Stimulated activated CD4-positive, alpha-beta T cell treated with anti-CD3 and anti-CD28 coated beads, TNF-alpha, amount 100 ng/mL, for 1 hour (primary cell): ENCODE results near the gene LRRC19.

Experiments used
- DNase-seq, 3 donors: peaks; one replicate each; pipeline ENCODE4 v3.0.0-alpha.2; 2020; ENCODE audit warnings: low read depth in 3 of 3, low spot score in 1 of 3

The LRRC19 gene

DNA sequence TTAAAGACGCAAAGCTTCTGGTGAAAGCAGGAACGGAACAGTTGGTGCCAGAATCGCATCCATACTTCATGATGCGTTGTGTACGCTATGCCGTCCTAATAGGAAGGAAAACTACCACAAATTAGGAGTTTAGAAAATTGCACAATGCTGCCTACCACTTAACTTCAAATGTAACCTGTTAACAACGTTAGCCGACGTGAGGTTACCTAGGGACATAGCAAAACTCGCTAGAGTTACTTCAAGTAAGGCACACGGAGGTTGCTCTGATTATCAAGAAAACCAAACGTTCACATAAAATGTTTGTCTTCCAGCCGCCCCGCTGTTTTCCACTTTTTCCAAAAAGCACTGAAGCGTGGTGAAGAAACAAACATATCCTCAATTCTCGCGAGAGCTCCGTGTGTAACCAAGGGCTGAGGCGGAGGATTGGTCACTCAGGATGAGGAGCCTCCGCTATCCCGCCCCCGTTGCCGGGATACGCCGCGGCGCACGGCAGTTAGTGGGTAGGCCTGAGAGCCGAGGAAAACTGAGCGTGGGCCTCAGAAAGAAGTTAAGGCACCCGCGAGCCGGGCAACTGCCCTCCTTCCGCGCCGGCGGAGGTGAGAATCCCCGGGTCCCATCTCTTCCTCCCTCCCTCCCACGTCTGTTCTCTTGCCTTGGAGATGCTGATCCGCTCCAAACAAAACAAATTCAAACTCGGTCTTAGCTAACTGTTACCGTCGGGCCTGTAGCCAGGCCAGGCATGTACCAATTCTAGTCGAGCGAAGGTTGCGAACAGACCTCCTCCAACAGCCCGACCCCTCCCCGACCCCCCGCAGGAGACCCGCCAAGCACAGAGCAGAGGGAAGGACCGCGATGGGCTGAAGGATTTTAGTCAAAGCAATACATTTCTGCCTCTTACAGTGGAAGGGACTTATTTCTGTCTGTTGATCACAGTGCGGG lies 49.3 kb downstream of the LRRC19 start, which contains the start of gene IFT74:
IFT74 (plus strand) TSS at position 492 of the 939 bp plus-strand sequence. CDS start 5,556 bp downstream, outside the sequence.
- peak; percentile 78 to 82 (median 80) for DNase-seq

DNA sequence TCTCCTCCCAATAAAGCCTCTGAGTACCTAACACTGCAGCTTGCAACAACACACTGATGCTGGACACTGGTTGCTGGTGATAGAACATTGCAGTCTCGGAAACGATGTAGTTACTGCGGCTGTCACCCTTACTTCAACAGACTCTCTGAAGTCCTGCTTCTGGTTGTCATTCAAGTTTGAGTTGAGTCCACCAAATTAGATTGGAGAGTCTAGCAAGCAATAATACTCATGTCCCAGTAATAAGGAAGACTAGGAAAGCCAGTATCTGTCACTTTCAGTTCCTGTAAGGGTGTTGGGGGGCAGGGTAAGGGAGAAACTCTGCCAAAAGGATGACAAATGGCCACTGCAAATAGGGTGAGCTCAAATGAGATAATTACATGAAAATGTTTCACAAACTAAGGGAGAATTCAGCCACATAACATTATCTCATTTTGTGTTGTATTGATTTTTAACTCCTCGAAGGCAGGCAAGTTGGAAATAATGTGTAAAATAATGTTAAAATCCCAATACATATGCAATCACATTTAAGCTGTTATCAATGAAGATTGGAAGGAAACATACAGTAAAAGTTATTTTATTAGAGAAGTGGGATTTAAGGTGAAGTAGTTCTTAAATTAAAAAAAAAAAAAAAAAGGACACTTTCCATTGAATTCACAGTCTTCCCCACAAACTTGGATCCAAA lies 50.1 kb downstream of the LRRC19 start:
- no peak for DNase-seq

DNA sequence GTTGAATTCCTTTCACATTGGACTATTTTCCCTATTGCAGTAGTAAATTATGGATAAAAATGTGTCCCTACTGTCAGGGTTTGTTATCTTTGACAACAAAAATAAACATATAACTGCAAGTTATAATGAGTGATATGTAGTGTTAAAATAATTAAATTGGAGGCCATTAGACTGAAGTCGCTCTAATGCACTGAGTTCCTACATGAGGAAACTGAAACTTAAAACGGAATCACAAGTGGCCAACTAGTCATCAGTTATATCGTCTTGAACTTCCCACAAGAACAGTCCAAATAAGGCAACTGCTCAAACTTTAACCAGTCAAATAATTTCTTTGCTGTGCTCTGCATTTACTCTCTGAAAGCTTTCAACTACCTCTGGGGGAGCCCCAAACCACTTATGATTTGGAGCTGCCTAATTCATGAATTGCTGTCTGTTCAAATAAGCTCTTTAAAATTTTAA lies 51.4 kb downstream of the LRRC19 start:
- no peak for DNase-seq

DNA sequence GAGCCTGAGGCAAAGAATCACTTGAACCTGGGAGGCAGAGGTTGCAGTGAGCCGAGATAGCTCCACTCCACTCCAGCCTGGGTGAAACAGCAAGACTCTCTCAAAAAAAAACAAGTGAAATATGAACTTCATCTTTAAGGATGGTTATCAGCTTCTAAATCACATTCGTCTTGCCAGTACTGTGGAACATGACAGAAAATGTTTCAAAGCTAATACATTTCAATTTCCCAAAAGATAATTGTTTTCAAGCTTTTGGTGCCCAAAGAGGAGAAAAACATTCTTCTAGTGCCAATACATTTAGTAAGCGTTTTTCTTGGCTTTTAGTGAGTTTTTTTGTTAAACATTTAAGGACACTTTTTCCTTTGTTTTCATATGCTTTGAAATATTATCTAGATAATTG lies 53.7 kb downstream of the LRRC19 start:
- no peak for DNase-seq

DNA sequence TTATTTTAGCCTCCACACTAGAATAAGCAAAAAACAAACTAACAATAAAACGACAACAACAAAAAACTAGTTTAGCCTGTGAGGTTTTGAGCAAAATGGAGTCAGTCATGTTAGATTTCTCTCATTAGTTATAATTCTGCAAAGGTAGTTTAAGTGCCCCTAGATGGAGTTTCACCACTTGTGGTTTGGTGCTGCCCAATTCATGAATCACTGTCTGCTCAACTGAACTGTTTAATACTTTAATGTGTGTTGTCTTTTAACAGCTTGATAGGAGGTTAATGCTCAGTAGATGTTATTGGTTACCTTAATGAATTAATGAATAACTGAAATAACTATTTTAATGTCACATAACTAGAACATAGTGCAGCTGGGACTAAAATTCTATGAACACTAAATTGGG lies 55.0 kb downstream of the LRRC19 start:
- no peak for DNase-seq

DNA sequence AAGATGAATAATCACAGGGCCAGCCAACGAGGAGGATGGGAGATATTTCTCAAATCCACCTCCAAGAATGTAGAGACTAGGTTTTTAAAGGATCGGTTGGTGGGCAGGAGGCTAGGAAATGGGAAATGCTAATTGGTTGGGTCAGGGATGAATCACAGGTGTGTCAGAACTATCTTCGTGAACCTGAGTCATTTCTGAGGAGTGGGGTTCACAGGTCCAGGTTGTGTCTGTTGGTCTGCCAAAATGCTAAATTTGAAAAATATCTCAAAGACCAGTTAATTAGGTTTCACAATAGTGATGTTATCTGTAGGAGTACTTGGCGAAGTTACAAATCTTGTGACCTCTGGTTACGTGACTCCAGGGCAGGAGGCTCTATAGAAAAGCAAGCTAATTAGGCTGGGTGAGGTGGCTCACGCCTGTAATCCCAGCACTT lies 55.8 kb downstream of the LRRC19 start:
- DNase-seq: no peak

DNA sequence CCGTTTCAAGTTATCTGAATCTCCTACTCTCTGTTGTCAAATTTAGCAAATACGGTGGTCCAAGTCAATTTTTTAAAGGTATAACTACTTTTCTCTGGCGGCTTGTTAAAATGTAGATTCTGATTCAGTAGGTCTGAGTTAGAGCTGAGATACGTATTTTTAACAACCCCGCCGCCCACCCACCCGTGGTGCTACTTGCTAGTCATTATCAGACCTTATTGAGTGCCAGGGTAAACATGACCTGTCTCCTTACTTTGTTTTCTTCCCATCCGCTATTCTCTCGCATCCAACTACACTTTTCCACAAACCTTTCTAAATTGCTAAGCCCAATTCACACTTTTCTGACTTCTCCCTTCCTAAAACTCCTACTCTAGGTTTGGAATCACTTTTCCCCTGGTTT lies 57.7 kb downstream of the LRRC19 start:
- DNase-seq: no peak

DNA sequence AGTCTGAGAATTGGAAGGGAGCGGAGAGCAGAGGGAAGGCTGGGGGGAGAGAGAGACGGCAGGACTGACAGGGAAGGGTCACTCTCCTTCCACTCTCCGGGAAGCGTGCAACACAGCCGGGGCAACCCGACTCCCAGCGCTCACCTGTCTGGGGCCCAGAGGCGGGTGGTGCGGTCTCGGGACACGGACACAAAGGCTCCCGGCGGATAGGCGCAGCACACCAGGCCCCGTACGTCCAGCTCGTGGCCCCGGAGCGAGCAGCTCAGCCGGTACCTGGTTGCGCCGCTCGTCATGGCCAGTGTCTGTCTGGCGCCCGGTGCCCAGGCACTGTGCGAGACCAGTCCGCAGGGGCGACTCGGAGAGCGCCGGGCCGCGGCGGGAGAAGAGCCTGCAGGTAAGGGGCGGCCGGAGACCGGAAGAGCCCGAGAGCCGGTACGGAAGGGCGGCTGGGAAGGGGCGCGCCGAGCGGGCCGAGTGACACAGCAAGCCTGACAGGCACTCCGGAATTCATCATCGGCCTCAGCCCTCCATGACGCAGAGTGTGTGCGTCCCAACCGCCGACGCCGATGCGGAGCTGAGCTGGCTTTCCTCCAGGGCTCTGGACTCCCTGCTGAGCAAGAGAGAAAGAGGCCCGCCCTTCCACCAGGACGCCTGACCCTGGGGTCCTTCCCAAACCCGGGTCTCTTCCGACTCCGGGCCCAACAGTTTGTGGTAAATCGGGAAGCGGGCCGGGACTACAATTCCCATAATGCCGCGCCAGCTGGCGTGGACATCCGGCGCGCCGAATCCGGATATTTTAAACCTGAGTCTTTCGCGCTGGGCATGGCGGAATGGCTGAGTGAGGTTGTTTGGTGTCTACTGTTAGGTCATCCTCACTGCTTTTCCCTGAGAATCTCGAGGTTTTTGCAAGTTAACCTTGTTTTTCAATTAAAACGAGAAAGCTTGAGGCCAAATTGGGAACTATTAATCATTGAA lies 58.4 kb downstream of the LRRC19 start, which contains the start of gene PLAA:
PLAA (minus strand) TSS at position 490 of the 975 bp plus-strand sequence; CDS start at position 293, 197 bp downstream.
- DNase-seq: peak; percentile 49 to 75 (median 60)

DNA sequence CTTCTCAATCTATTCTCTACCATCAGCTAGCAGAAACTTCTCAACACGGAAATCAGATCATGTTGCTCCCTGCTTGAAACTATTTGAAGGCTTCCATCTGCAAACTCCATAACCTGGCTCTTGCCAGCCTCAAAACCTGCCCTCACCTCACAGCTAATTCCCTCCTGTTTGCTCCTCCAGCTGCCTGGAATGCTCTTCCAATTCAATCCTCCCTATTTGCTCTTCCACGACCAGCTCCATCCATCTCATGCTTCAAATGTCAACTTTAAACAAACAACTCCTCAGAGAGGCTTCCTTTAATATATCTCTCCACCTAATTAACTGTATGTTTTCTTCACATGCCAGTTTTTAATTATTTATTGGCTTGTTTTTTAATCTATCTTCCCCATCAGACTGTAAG lies 59.9 kb downstream of the LRRC19 start:
- no peak for DNase-seq
